ENCODE results near the gene HMGCLL1.

DNA sequence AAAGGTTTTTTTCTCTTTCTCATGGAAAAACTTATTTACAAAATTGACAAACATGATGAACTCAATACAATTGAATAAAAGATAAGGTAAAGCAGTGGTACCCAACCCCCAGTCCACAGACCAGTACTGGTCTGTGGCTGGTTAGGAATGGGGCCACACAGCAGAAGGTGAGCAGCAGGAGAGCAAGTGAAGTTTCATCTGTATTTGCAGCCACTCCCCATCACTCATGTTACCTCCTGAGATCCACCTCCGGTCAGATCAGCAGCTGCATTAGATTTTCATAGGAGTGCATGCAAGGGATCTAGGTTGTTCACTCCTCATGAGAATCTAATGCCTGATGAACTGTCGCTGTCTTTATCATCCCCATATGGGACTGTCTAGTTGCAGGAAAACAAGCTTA lies 47.5 kb downstream of the HMGCLL1 start:
- TF ChIP-seq, protein P1, sequence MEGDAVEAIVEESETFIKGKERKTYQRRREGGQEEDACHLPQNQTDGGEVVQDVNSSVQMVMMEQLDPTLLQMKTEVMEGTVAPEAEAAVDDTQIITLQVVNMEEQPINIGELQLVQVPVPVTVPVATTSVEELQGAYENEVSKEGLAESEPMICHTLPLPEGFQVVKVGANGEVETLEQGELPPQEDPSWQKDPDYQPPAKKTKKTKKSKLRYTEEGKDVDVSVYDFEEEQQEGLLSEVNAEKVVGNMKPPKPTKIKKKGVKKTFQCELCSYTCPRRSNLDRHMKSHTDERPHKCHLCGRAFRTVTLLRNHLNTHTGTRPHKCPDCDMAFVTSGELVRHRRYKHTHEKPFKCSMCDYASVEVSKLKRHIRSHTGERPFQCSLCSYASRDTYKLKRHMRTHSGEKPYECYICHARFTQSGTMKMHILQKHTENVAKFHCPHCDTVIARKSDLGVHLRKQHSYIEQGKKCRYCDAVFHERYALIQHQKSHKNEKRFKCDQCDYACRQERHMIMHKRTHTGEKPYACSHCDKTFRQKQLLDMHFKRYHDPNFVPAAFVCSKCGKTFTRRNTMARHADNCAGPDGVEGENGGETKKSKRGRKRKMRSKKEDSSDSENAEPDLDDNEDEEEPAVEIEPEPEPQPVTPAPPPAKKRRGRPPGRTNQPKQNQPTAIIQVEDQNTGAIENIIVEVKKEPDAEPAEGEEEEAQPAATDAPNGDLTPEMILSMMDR (IDR thresholded peaks at IDR 0.05): no peak
- TF ChIP-seq POLR2A (IDR thresholded peaks at IDR 0.05): no peak
- TF ChIP-seq POLR2AphosphoS5 (IDR thresholded peaks at IDR 0.05): no peak
- TF ChIP-seq EP300 (IDR thresholded peaks at IDR 0.05): no peak

All from stomach (tissue), 4 donors.